GM12878 (cell line): ENCODE measurements around the gene KIFBP. TPM values are rescaled to one million over a fixed set of nuclear protein-coding genes. Genes with fewer than 3 reads are reported as not detected.

ENCODE experiments used
- BACH1 ChIP-seq: fragments of 450-650 bp; IDR thresholded peaks from 2 replicates; pipeline ENCODE4 v1.6.1; 2017; ENCODE audit warnings: mild to moderate bottlenecking, borderline replicate concordance
- BHLHE40 ChIP-seq, 2 experiments: fragments of 450-650 bp in 1 of 2; IDR thresholded peaks; 2 replicates each; pipeline ENCODE4 v1.6.1; 2011 to 2017; ENCODE audit warnings: low read depth in 2 of 2, borderline replicate concordance in 1 of 2, improper control_type of control experiment in 1 of 2, low read length in 1 of 2, mild to moderate bottlenecking in 1 of 2
- E4F1 ChIP-seq: fragments of 450-650 bp; IDR thresholded peaks from 2 replicates; pipeline ENCODE4 v1.6.1; 2018; ENCODE audit warnings: borderline replicate concordance, mild to moderate bottlenecking; ENCODE audit not compliant: partially characterized antibody
- HCFC1 ChIP-seq: fragments of 150-350 bp; IDR thresholded peaks from 2 replicates; pipeline ENCODE4 v1.6.1; 2014; ENCODE audit warnings: low read length
- HSF1 ChIP-seq: fragments of 150-350 bp; IDR thresholded peaks from 2 replicates; pipeline ENCODE4 v1.6.1; 2014; ENCODE audit warnings: mild to moderate bottlenecking, low read depth, low read length
- MLLT1 ChIP-seq: fragments of 450-650 bp; IDR thresholded peaks from 2 replicates; pipeline ENCODE4 v1.6.1; 2016; ENCODE audit warnings: mild to moderate bottlenecking
- MYB ChIP-seq: fragments of 150-350 bp; IDR thresholded peaks from 2 replicates; pipeline ENCODE4 v1.6.1; 2014; ENCODE audit warnings: mild to moderate bottlenecking, low read depth, low read length, borderline replicate concordance
- NFIC ChIP-seq: IDR thresholded peaks from 2 replicates; pipeline ENCODE4 v1.6.1; 2012; ENCODE audit warnings: low read depth, mild to moderate bottlenecking, inconsistent platforms, low read length, moderate library complexity
- NFYA ChIP-seq: IDR thresholded peaks from 2 replicates; pipeline ENCODE4 v1.6.1; 2011; ENCODE audit warnings: low read depth, mild to moderate bottlenecking, low read length, improper control_type of control experiment, borderline replicate concordance
- NRF1 ChIP-seq: conservative IDR thresholded peaks from 2 replicates; pipeline ENCODE4 v1.6.1; 2011; ENCODE audit warnings: mild to moderate bottlenecking, low read depth, low read length, improper control_type of control experiment
- PBX3 ChIP-seq: IDR thresholded peaks from 2 replicates; pipeline ENCODE4 v1.6.1; 2011; ENCODE audit warnings: mild to moderate bottlenecking, low read depth, low read length, moderate library complexity; ENCODE audit not compliant: insufficient replicate concordance
- RUNX3 ChIP-seq: IDR thresholded peaks from 2 replicates; pipeline ENCODE4 v1.6.1; 2012; ENCODE audit warnings: low read length, inconsistent platforms
- SMAD1 ChIP-seq: fragments of 450-650 bp; IDR thresholded peaks from 2 replicates; pipeline ENCODE4 v1.6.1; 2018; ENCODE audit warnings: mild to moderate bottlenecking, low read depth; ENCODE audit not compliant: partially characterized antibody
- STAT3 ChIP-seq: IDR thresholded peaks from 2 replicates; pipeline ENCODE4 v1.6.1; 2011; ENCODE audit warnings: low read depth, low read length, improper control_type of control experiment
- ZBTB33 ChIP-seq: fragments of 450-650 bp; IDR thresholded peaks from 2 replicates; pipeline ENCODE4 v1.6.1; 2017; ENCODE audit warnings: mild to moderate bottlenecking
- ZNF217 ChIP-seq: fragments of 450-650 bp; IDR thresholded peaks from 2 replicates; pipeline ENCODE4 v1.6.1; 2017; ENCODE audit warnings: antibody characterized with exemption, mild to moderate bottlenecking
- ZNF274 ChIP-seq: IDR thresholded peaks from one replicate; pipeline ENCODE4 v1.8.0; 2011; ENCODE audit not compliant: insufficient read length, insufficient read depth
- polyA plus RNA-seq, 11 experiments: library from polyadenylated mRNA; depleted of rRNA in 4 of 11; unstranded in 6 of 11; stranded (reverse) in 5 of 11; fragments of >200 nt; fragmentation: Nextera tagmentation in 4 of 11; fragmentation: Illumina TruSeq in 1 of 11; extraction: Ambion mirVana in 4 of 11; extraction: Trizol in 1 of 11; gene quantifications; 1 replicate in 1 of 11; 2 replicates in 10 of 11; pipeline versions ENCODE4 v1.2.1 to v1.2.3, GENCODE V29; 2011 to 2016; ENCODE audit warnings: inconsistent platforms in 2 of 11, missing spikeins in 2 of 11, low read depth in 1 of 11
- total RNA-seq, 4 experiments: library from RNA; depleted of rRNA in 3 of 4; stranded (reverse); fragments of >200 nt in 3 of 4; fragmentation: Illumina TruSeq in 1 of 4; extraction: Trizol in 1 of 4; gene quantifications; 2 replicates each; pipeline versions ENCODE4 v1.2.1 to v1.2.3, GENCODE V29; 2013 to 2021

The KIFBP gene
- total and polyA plus RNA-seq, 10 of the 15 experiments (the other 5 are each of a cell fraction or from before 2014, with no cell fraction given): 8.6 to 29.5 (median 18.7) TPM

- TF ChIP-seq PBX3 (no peak), ZNF217 (no peak), E4F1 (peak; percentile 89), NRF1 (no peak), BACH1 (peak; percentile 64; the same call in 1 of the 2 replicates), MYB (no peak), RUNX3 (peak; percentile 92), SMAD1 (no peak), NFIC (peak; percentile 51; the same call in 1 of the 2 replicates), MLLT1 (peak; percentile 83; the same call in 1 of the 2 replicates), STAT3 (no peak), HCFC1 (peak; percentile 37; the same call in 1 of the 2 replicates), BHLHE40 (IDR thresholded peaks at IDR 0.05; ENCODE audit: borderline replicate concordance in 1 of 2, low read depth in 2 of 2, low read length in 1 of 2) (0 out of 4 replicates have a peak, but pooled peaks of 1 of the 2 experiments have one; percentile 4), HSF1 (no peak), ZBTB33 (no peak), ZNF274 (no peak), NFYA (no peak)
These were observed 32.6 kb upstream of the KIFBP start, which contains the start of gene DDX21 (continued) for GRCh38 chr10:68955832-68956532.
